HFF-Myc (cell line): ENCODE results near the gene FGF1.

Experiments used
- DNase-seq: peaks from one replicate; pipeline ENCODE4 v3.0.0-alpha.2; 2011; ENCODE audit warnings: low read depth; ENCODE audit errors: extremely low read depth
- H3K4me3 ChIP-seq: replicated peaks from 2 replicates; pipeline ENCODE4 v1.5.1; 2011; ENCODE audit warnings: low read depth, mild to moderate bottlenecking, control low read depth, low read length
- TF ChIP-seq, protein P1 (sequence below): IDR thresholded peaks from 2 replicates; pipeline ENCODE4 v1.5.1; 2012; ENCODE audit warnings: mild to moderate bottlenecking, low read depth, low read length, control low read depth; ENCODE audit errors: missing control alignments

FGF1 gene

DNA sequence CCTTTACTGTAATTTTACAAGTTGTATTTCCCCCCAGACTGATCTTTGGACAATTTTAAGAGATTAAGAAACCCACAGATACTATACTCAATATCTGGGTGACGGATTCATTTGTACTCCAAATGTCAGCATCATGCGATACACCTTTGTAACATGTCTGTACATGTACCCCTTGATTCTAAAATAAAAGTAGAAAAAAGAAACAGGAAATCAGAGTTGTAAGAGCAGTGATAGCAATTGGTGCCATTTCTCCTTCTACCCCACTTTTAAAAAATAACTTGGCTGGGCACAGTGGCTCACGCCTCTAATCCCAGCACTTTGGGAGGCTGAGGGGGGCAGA is 116.9 kb downstream of the FGF1 start:
- no peak for DNase-seq
- TF ChIP-seq, protein P1, sequence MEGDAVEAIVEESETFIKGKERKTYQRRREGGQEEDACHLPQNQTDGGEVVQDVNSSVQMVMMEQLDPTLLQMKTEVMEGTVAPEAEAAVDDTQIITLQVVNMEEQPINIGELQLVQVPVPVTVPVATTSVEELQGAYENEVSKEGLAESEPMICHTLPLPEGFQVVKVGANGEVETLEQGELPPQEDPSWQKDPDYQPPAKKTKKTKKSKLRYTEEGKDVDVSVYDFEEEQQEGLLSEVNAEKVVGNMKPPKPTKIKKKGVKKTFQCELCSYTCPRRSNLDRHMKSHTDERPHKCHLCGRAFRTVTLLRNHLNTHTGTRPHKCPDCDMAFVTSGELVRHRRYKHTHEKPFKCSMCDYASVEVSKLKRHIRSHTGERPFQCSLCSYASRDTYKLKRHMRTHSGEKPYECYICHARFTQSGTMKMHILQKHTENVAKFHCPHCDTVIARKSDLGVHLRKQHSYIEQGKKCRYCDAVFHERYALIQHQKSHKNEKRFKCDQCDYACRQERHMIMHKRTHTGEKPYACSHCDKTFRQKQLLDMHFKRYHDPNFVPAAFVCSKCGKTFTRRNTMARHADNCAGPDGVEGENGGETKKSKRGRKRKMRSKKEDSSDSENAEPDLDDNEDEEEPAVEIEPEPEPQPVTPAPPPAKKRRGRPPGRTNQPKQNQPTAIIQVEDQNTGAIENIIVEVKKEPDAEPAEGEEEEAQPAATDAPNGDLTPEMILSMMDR = no peak
- no peak overlapping the region for H3K4me3 ChIP-seq

DNA sequence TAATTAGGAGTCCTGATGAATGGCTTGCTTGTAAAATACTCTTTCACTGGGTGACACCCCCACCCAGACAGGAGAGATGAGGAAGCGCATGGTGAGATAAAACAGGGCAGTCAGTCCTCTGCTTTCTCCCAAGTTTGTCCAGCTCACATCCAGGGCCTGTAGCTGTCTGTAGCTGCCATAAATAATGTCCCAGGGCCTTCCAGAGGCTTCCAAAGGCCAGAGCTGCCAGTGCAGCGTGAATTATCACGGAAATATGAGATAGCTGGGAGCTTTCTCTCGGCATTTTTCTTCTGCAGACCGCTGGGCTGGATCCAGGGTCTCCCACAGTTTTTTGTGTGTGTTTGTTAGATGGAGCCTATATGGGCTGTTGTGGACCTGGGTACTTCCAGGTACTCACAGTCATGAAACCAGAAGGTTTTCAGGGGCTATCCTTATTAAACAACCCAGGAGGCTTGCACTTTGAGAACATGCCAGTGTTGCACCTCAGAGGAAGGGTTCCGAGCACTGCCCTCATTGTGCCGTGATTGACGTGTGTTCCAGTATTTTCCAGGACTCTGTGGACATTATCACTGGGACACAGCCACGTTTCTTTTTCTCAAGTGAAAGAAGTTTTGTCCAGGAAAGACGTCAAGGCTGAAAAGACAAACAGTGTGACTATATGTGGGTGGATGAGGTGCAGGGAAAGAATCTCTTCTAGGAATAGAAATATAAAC is 117.5 kb downstream of the FGF1 start:
- no peak for DNase-seq
- TF ChIP-seq, protein P1 = no peak
- H3K4me3 ChIP-seq = no peak overlapping the region

DNA sequence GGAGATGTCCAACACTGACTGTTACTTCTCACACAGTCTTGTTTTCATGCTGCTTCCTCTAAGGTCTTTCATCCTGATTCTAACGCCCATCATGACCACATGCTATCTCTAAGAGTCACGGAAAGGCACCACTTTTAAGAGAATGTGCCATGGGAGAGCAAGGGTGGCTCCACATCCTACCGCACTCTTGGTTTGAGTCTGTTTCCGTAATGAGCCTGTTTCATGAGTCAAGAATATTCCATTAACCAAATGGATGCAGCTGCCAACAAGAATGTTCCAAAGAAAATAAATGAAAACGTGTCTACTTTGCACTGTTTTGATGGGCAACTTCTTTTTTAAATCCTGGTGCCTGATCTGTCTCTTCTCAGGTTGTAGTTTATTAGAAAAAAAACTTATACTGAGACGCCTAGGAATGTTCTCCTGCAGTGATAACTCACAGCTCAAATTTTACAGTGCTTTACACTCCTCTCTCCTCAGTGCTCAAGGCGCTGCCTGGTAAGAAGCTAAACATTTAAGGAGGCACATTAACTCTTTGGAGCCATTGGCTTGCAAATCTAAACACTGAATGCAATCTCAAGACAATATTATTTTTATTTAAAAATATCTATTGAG is 124.3 kb downstream of the FGF1 start:
- DNase-seq = no peak
- TF ChIP-seq, protein P1 = no peak
- no peak overlapping the region for H3K4me3 ChIP-seq

DNA sequence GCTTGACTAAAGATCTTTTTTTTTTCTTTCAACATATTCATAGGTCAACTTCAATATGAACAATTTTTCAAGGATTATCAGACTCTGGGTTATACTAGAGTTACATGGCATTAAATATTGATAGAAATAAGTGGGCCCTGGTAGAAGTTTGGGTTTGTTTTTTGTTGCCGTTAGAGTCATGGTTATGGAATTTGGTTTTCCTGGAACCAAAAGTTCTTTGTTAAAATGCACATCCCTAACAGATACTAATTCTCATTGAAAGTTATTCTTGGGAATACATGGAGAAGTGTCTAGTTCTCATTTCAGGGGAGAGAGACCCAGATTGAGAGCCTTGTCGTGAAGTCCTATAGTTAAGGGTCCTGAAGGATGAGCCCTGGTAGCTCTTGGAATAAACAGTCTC is 124.9 kb downstream of the FGF1 start:
- DNase-seq = no peak
- TF ChIP-seq, protein P1 = no peak
- H3K4me3 ChIP-seq = no peak overlapping the region

DNA sequence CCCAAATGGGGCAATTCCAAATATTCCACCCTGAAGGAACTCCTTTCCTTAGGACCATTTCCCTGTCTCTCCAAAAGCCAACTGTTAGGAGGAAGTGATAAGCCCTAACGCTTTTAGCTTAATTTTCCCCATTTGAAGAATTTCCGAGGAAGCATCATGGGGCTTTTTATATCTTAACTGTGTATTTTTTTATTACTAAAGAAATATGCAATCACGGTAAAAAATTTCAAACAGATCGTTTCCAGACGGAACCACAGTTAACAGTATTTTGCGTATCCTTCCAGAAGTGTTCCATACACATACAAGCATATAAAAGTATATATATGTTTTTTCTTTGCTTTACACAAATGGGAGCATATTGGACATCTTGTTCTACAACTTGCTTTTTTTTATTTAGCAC is 133.8 kb downstream of the FGF1 start:
- TF ChIP-seq, protein P1 = no peak
- no peak overlapping the region; the same call in 1 of the 2 replicates for H3K4me3 ChIP-seq
- no peak for DNase-seq

DNA sequence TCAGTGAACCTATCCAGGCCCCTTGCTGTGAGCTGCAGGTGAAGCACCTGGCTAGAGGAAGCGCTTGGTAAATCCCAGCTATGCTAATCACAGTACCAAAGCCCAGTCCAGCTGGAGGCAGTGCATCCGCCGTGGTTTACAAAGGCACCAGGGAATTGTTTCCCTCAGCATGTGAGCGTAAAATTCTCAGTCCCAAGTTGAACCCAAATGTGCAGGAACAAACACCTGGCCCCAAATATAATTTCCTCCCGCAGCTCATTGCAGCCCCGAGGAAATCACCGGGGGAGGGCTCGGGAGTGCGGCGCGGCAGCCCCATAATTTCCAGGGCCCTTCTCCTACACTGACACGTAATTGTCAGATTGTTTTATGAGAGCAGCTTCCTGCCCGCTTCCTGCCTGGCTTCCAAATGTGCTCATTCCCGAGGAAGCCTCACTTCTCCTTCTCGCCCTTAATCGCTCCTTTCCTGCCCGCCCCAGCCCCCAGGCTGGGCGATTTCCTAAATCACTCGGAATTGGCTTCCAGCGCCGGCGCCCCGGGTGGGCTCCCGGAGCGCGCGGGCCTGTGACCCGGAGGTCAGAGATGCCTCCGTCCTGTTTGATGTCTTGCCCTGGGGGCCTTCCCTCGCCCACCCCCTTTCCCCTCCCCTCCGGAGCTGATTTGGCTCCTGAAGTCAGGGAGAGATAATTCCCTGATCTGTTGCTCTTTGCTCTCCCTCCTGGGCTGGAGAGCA is 134.4 kb downstream of the FGF1 start:
- no peak for DNase-seq
- TF ChIP-seq, protein P1 = no peak
- peak overlapping the region; percentile 26 for H3K4me3 ChIP-seq
